Measurements from ENCODE around the gene ACR.
"Not testable (repeated sequence)": the region's sequence is repeated elsewhere in the genome, so short reads cannot be mapped to it uniquely, and the experiment has no call there.

ACR gene

GRCh38 chr22:50780244-50780643, 42.2 kb downstream of the ACR start:
- not testable (repeated sequence) for DNase-seq (ENCODE audit: low read depth)

- not testable (repeated sequence) for DNase-seq (ENCODE audit: low read depth)
These were observed 44.2 kb downstream of the ACR start for GRCh38 chr22:50782253-50782652.

GRCh38 chr22:50783033-50783879, 45.3 kb downstream of the ACR start, which contains the start of gene RABL2B:
RABL2B (minus strand) TSS chr22:50783636; CDS start chr22:50782294, 1,342 bp downstream.
- DNase-seq (ENCODE audit: low read depth) = peak; percentile 75

GRCh38 chr22:50783880-50784276, 45.9 kb downstream of the ACR start:
- DNase-seq (ENCODE audit: low read depth) = not testable (repeated sequence)

GRCh38 chr22:50785289-50785688, 47.3 kb downstream of the ACR start:
- not testable (repeated sequence) for DNase-seq (ENCODE audit: low read depth)

GRCh38 chr22:50786936-50787335, 48.9 kb downstream of the ACR start:
- DNase-seq (ENCODE audit: low read depth) = not testable (repeated sequence)
